Muscle layer of colon (tissue), 2 donors: ENCODE results near the gene RPTOR.

Source experiments
- H3K27ac ChIP-seq: one replicate; pipeline ENCODE4 v1.7.0; 2013; ENCODE audit warnings: low read depth, mild to moderate bottlenecking, low read length, moderate library complexity
- H3K27me3 ChIP-seq, 2 donors: one replicate each; pipeline ENCODE4 v1.7.0; 2013; ENCODE audit warnings: low read length in 2 of 2, mild to moderate bottlenecking in 2 of 2; ENCODE audit not compliant: insufficient read depth in 2 of 2, control insufficient read depth in 1 of 2
- H3K36me3 ChIP-seq: one replicate; pipeline ENCODE4 v1.7.0; 2013; ENCODE audit warnings: mild to moderate bottlenecking, low read length; ENCODE audit not compliant: insufficient read depth
- H3K4me1 ChIP-seq: one replicate; pipeline ENCODE4 v1.7.0; 2013; ENCODE audit warnings: mild to moderate bottlenecking, low read length; ENCODE audit not compliant: insufficient read depth
- H3K4me3 ChIP-seq, 2 donors: one replicate each; pipeline ENCODE4 v1.7.0; 2013; ENCODE audit warnings: low read length in 2 of 2, low read depth in 1 of 2, mild to moderate bottlenecking in 1 of 2, moderate library complexity in 1 of 2
- H3K9ac ChIP-seq: one replicate; pipeline ENCODE4 v1.7.0; 2013; ENCODE audit warnings: low read length
- H3K9me3 ChIP-seq: one replicate; pipeline ENCODE4 v1.7.0; 2013; ENCODE audit warnings: mild to moderate bottlenecking, low read length
- donor health status: abdominal sarcoma.
- donor health status: Adenocarcinoma of cecum.

Gene RPTOR

GRCh38 chr17:80836971-80837481 is 292.4 kb downstream of the RPTOR start:
- Histone ChIP-seq H3K27me3 (no peaks in the 10 kb centered on the region), H3K27ac (no peak overlapping the region), H3K4me3 (no peak overlapping the region), H3K9ac (no peak overlapping the region), H3K9me3 (no peaks in the 10 kb centered on the region), H3K36me3 (no peaks in the 10 kb centered on the region), H3K4me1 (peaks cover 7% of the 10 kb centered on the region)

GRCh38 chr17:80837711-80838110 is 293.1 kb downstream of the RPTOR start:
- H3K4me1 ChIP-seq, result no peaks in the 10 kb centered on the region
- H3K27me3 ChIP-seq, result no peaks in the 10 kb centered on the region
- no peaks in the 10 kb centered on the region for H3K36me3 ChIP-seq
- no peaks in the 10 kb centered on the region for H3K9me3 ChIP-seq
- no peak overlapping the region for H3K27ac ChIP-seq
- no peak overlapping the region for H3K9ac ChIP-seq
- no peak overlapping the region for H3K4me3 ChIP-seq

DNA sequence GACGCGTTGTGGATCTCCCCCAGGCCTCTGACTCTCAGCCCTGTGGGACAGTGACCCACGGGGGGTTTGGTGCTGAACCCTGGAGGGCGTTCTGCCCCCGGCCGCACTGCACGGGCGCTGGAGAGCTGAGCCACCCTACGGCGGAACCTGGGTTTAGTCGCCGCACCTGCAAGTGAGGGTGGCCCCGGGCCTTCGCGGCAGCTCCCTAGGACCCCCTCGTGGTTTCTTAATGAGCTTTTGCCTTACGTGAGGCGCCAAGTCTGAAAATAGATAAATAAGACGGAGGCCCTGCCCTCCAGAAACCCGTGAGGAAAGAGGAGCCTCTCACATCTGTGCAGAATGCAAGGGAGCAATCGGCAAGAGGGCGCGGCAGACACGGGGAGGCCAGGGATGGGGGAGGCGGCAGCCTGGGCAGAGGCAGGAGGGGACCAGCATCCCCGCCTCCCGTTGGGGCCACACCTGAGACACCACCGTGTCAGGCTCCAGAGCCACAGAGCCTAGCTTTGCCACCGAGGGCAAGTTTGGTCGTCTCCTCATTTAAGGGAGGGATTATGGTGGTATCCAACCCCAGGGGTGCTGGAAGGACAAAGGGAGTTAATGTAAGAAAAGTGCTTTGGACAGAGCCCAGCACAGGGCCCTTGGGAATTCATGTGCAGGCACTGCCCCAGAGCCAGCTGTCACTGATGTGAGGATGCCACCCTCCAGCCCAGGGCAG is 293.8 kb downstream of the RPTOR start:
- no peak overlapping the region for H3K4me3 ChIP-seq

DNA sequence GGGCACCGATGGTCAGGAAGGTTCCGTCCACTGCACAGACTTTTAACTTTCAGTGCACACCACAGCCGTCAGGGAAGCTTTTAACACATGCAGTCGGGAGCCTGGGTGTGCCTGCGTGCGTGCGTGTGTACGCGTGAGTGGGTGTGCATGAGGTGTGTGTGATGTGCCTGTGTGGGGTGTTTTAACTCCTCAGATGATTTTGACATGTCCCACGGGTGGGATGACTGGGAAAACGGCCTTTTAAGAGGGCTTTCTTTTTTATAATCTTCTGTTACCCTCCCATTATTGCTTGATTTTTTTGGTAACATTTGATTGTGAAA is 294.3 kb downstream of the RPTOR start:
- H3K27ac ChIP-seq, result no peak overlapping the region
- no peak overlapping the region for H3K4me3 ChIP-seq
- H3K4me1 ChIP-seq, result no peaks in the 10 kb centered on the region
- H3K36me3 ChIP-seq, result no peaks in the 10 kb centered on the region
- H3K27me3 ChIP-seq, result no peaks in the 10 kb centered on the region
- no peaks in the 10 kb centered on the region for H3K9me3 ChIP-seq
- no peak overlapping the region for H3K9ac ChIP-seq

More for the DNA sequence above, 293.8 kb downstream of the RPTOR start:
- H3K27ac ChIP-seq, result no peak overlapping the region
- H3K27me3 ChIP-seq, result no peaks in the 10 kb centered on the region
- H3K9ac ChIP-seq, result no peak overlapping the region
- no peaks in the 10 kb centered on the region for H3K36me3 ChIP-seq
- no peaks in the 10 kb centered on the region for H3K4me1 ChIP-seq
- H3K9me3 ChIP-seq, result no peaks in the 10 kb centered on the region

GRCh38 chr17:80839511-80839941 is 294.9 kb downstream of the RPTOR start:
- Histone ChIP-seq H3K27me3 (no peaks in the 10 kb centered on the region), H3K9me3 (no peaks in the 10 kb centered on the region), H3K36me3 (no peaks in the 10 kb centered on the region), H3K27ac (no peak overlapping the region), H3K4me3 (no peak overlapping the region), H3K4me1 (no peaks in the 10 kb centered on the region), H3K9ac (no peak overlapping the region)

DNA sequence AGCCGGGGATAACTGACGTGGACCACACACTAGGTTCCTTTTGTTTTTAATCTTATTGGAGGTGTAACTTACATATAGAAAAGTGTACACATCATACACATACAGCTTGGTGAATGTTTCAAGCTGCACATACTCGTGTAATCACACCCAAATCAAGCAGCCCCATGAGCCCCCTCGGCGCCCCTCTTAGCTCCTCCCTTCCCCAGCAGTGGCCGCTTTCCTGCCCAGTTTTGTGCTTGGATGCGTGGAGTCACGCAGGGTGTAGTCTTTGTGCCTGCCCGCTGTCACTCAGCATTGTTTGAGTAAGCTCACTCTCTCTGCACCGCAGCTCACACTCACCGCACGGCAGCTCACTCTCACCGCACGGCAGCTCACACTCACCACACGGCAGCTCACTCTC is 295.3 kb downstream of the RPTOR start:
- Histone ChIP-seq H3K4me3 (no peak overlapping the region), H3K27me3 (no peaks in the 10 kb centered on the region), H3K27ac (no peak overlapping the region), H3K36me3 (no peaks in the 10 kb centered on the region), H3K9ac (no peak overlapping the region), H3K9me3 (no peaks in the 10 kb centered on the region), H3K4me1 (no peaks in the 10 kb centered on the region)

DNA sequence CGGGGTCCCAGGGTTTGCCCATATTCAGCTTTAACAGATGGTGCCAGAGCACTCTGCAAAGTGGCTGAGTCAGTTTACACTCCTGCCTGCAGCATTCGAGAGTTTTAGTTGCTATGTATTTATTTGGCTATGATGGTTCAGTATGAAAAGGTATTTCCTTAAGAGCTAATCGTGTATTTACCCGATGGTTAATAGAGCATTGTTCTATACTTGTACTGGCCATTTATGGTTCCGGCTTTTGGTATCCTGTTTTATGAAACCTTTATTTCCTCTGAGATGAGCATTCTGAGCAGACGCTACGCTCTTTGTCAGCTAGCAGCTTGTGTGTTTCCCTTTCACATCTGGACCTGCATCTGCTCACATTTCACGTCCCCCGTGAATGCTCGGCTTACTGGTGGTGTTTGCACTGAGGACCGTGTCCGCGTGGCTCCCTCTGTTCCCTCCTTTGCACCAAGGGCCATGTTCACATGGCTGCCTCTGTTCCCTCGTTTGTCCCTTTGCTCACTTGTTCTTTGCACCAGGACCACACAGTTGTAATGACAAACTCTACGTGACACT is 297.9 kb downstream of the RPTOR start:
- no peak overlapping the region for H3K9ac ChIP-seq
- H3K9me3 ChIP-seq, result no peaks in the 10 kb centered on the region
- H3K4me1 ChIP-seq, result no peaks in the 10 kb centered on the region
- no peak overlapping the region for H3K27ac ChIP-seq
- H3K27me3 ChIP-seq, result no peaks in the 10 kb centered on the region
- peaks cover 12% of the 10 kb centered on the region for H3K36me3 ChIP-seq
- H3K4me3 ChIP-seq, result no peak overlapping the region

- H3K9me3 ChIP-seq, result no peaks in the 10 kb centered on the region
- H3K9ac ChIP-seq, result no peak overlapping the region
- no peaks in the 10 kb centered on the region for H3K4me1 ChIP-seq
- no peak overlapping the region for H3K4me3 ChIP-seq
- no peaks in the 10 kb centered on the region for H3K27me3 ChIP-seq
- H3K27ac ChIP-seq, result no peak overlapping the region
- peaks cover 12% of the 10 kb centered on the region for H3K36me3 ChIP-seq
Observed at GRCh38 chr17:80843741-80844156, 299.1 kb downstream of the RPTOR start.

GRCh38 chr17:80844418-80844990 is 299.9 kb downstream of the RPTOR start:
- H3K4me1 ChIP-seq, result no peaks in the 10 kb centered on the region

DNA sequence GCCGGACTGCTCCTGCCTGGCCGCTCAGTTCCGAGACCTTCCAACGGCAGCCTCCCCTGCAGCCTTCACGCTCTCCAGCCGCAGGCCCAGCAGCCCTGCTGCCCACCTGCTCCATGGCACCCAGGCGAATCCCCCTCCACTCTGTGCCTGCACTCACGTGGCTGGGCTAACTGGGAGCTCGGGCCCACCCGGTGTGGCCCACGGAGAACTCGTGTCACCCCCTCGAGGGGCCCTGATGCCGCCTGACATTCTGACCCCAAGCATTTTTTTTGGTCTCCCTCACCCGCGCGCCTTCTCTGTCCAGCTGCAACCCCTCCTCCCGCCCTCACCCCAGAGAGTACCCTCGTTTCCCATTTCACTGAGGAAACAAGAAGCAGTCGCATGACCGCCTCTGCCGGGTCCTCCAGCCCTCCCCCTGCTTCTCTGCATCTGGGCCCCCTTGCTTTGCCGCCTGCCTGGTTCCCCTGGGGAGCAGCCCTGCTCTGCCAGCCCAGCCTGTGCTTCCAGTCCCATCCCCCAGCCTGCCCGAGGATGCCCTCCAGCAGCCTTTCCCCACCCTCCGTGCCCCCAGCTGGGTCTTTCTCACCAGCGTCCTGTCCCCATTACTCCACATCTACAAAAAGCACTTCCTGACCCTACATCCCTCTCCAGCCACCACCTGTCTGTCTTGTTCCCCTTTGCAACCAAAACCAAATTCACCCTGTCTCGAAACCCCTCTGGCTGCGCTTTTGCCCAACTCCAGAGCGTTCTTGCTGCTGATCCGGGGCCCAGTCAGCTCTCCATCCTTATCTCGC is 300.6 kb downstream of the RPTOR start:
- no peaks in the 10 kb centered on the region for H3K4me1 ChIP-seq
- peaks cover 17% of the 10 kb centered on the region for H3K36me3 ChIP-seq
- H3K9ac ChIP-seq, result no peak overlapping the region
- H3K27me3 ChIP-seq, result no peaks in the 10 kb centered on the region
- H3K9me3 ChIP-seq, result no peaks in the 10 kb centered on the region
- H3K27ac ChIP-seq, result no peak overlapping the region
- no peak overlapping the region for H3K4me3 ChIP-seq

More at GRCh38 chr17:80844418-80844990, 299.9 kb downstream of the RPTOR start:
- no peak overlapping the region for H3K9ac ChIP-seq
- no peaks in the 10 kb centered on the region for H3K27me3 ChIP-seq
- H3K27ac ChIP-seq, result no peak overlapping the region
- H3K36me3 ChIP-seq, result peaks cover 12% of the 10 kb centered on the region
- no peaks in the 10 kb centered on the region for H3K9me3 ChIP-seq
- H3K4me3 ChIP-seq, result no peak overlapping the region

DNA sequence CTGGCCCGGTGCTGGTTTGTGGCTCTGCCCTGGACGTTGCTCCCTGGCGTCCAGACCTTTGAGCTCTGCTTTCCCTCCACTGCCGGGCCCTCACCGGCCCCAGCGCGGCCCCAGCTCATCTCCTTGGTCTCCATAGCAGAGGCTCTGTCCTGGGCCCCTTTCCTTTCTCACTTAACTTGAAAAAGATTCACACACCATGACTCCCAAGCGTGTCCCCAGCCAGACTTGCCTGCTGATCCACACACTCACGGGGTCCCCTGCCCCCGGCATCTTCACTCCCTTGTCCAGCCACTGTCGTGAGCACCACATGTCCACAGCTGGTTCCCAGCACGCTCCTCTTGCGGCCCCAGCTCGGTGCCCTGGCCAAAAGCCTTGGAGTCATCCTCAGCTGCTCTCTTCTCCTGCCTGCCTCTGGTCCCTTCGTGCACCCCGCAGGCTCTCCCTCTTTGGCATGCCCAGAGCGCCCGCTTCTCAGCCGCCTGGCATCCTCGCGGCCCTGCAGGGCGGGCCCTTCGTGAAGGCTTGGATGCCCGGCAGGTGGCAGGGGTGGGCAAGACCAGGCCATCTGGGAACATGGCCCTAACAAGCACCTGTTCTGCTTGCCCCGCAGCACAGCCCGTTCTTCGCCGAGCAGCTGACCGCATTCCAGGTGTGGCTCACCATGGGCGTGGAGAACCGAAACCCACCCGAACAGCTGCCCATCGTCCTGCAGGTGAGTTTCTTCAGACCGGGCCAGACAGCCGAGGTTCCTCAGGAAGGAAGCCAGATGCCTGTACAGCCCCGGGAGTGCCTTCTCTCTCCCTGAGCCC is 301.4 kb downstream of the RPTOR start:
- Histone ChIP-seq H3K4me3 (no peak overlapping the region), H3K4me1 (no peaks in the 10 kb centered on the region), H3K9ac (no peak overlapping the region), H3K27me3 (no peaks in the 10 kb centered on the region), H3K36me3 (peaks cover 17% of the 10 kb centered on the region), H3K9me3 (no peaks in the 10 kb centered on the region), H3K27ac (no peak overlapping the region)
